K562 (cell line): ENCODE data around the gene LDB2. TPM values are rescaled to one million over a fixed set of nuclear protein-coding genes. Genes with fewer than 3 reads are reported as not detected.

ENCODE experiments used
- ATAC-seq: fragments of 200-7000 bp; cut with Tn5 transposase; 3 replicates; pipeline ENCODE4 v1.9.1; 2020; ENCODE audit warnings: moderate library complexity
- BruUV-seq: library from RNA; stranded (reverse); fragments of 400-500 nt; replicated peaks from 2 replicates; lab custom pipeline; 2021; lab: Mats Ljungman, UMichigan
- CTCF ChIA-PET: fragments of 300-600 bp; formaldehyde crosslinking; extraction: SDS; loops from one replicate; lab custom pipeline; 2021; ENCODE audit warnings: low intra/inter-chr PET ratio; lab: Yijun Ruan, JAX
- POLR2A ChIA-PET: fragments of 300-600, 350-650 bp; sonication (Branson Sonifier 250); formaldehyde crosslinking; extraction: SDS; loops from one replicate; lab custom pipeline; 2021; ENCODE audit warnings: antibody characterized with exemption, inconsistent platforms; lab: Yijun Ruan, JAX
- DNase-seq, 4 experiments: peaks; one replicate each; pipeline versions ENCODE4 v3.0.0 to v3.0.0-alpha.2; 2011 to 2018; ENCODE audit warnings: low spot score in 3 of 4, mixed read lengths in 3 of 4; ENCODE audit errors: extremely low read depth in 1 of 4
- FAIRE-seq: peaks from 2 replicates; lab custom pipeline; 2011; peaks lifted over from hg19 to GRCh38; lab: Jason Lieb, UNC
- H2AFZ ChIP-seq: 2 replicates; pipeline ENCODE4 v1.6.0; 2011; ENCODE audit warnings: low read depth, low read length, control low read depth, inconsistent platforms
- H3K27ac ChIP-seq: fragments of 200-600 bp; 3 replicates; pipeline ENCODE4 v1.8.0; 2011; ENCODE audit warnings: low read depth, mild to moderate bottlenecking, control low read depth, inconsistent platforms, low read length, moderate library complexity, mixed read lengths; ENCODE audit errors: extremely low read depth
- H3K27me3 ChIP-seq, 2 experiments: fragments of 300-600 bp in 1 of 2; 2 replicates in 1 of 2; 3 replicates in 1 of 2; pipeline versions ENCODE4 v1.6.0 to v1.8.0; 2011; ENCODE audit warnings: inconsistent platforms in 2 of 2, low read length in 2 of 2, mild to moderate bottlenecking in 1 of 2, mixed read lengths in 1 of 2, moderate library complexity in 1 of 2; ENCODE audit not compliant: control insufficient read depth in 2 of 2, insufficient read depth in 2 of 2
- H3K36me3 ChIP-seq: fragments of 300-600 bp; 3 replicates; pipeline ENCODE4 v1.8.0; 2011; ENCODE audit warnings: mild to moderate bottlenecking, low read length, inconsistent platforms; ENCODE audit not compliant: control insufficient read depth, insufficient read depth
- H3K4me1 ChIP-seq, 2 experiments: fragments of 200-600 bp in 1 of 2; replicated peaks in 1 of 2; 2 replicates in 1 of 2; 3 replicates in 1 of 2; pipeline versions ENCODE4 v1.5.1 to v1.8.0; 2011; ENCODE audit warnings: inconsistent platforms in 2 of 2, low read length in 2 of 2, mild to moderate bottlenecking in 1 of 2, mixed read lengths in 1 of 2, moderate library complexity in 1 of 2; ENCODE audit not compliant: control insufficient read depth in 2 of 2, insufficient read depth in 2 of 2
- H3K4me2 ChIP-seq: 2 replicates; pipeline ENCODE4 v1.6.1; 2011; ENCODE audit warnings: low read length, control low read depth, inconsistent platforms, mixed read lengths; ENCODE audit not compliant: insufficient read depth
- H3K4me3 ChIP-seq: fragments of 200-600 bp; sonication (generic), shearing (Covaris generic); 2 replicates; pipeline ENCODE4 v1.5.1; 2016; ENCODE audit warnings: control low read depth, inconsistent platforms
- H3K79me2 ChIP-seq: fragments of 200-600 bp; 3 replicates; pipeline ENCODE4 v1.8.0; 2011; ENCODE audit warnings: low read length, inconsistent platforms; ENCODE audit not compliant: control insufficient read depth, insufficient read depth
- H3K9ac ChIP-seq, 2 experiments: 2 replicates each; pipeline versions ENCODE4 v1.6.0 to v1.6.1; 2011; ENCODE audit warnings: low read depth in 2 of 2, low read length in 2 of 2, control low read depth in 1 of 2, inconsistent platforms in 1 of 2, mild to moderate bottlenecking in 1 of 2, mixed read lengths in 1 of 2; ENCODE audit not compliant: insufficient read depth in 1 of 2
- H3K9me1 ChIP-seq: one replicate; pipeline ENCODE4 v1.6.0; 2011; ENCODE audit warnings: inconsistent platforms, mild to moderate bottlenecking, low read length, moderate library complexity; ENCODE audit not compliant: control insufficient read depth, insufficient read depth
- H3K9me3 ChIP-seq: replicated peaks from 2 replicates; pipeline ENCODE4 v1.5.1; 2011; ENCODE audit warnings: low read depth, low read length, inconsistent platforms; ENCODE audit not compliant: control insufficient read depth, insufficient read depth
- H4K20me1 ChIP-seq: replicated peaks from 2 replicates; pipeline ENCODE4 v1.6.1; 2011; ENCODE audit warnings: low read length, inconsistent platforms, mixed read lengths; ENCODE audit not compliant: control insufficient read depth, insufficient read depth
- CBX8 ChIP-seq: fragments of 200-600 bp; sonication (generic); IDR thresholded peaks from 2 replicates; pipeline ENCODE4 v1.6.1; 2012; ENCODE audit warnings: borderline replicate concordance, mixed run types, low read depth, mild to moderate bottlenecking, moderate library complexity, mixed read lengths, low read length, control low read depth, inconsistent platforms; ENCODE audit not compliant: poor library complexity, severe bottlenecking; ENCODE audit errors: extremely low read depth
- POLR3A ChIP-seq: IDR thresholded peaks from 2 replicates; pipeline ENCODE4 v1.6.1; 2011; ENCODE audit warnings: borderline replicate concordance, mild to moderate bottlenecking, moderate library complexity; ENCODE audit not compliant: insufficient read length, insufficient read depth; ENCODE audit errors: extremely low read depth
- SUPT5H ChIP-seq: fragments of 450-650 bp; IDR thresholded peaks from 2 replicates; pipeline ENCODE4 v1.6.1; 2016
- TAF9B ChIP-seq: fragments of 450-650 bp; IDR thresholded peaks from 2 replicates; pipeline ENCODE4 v1.6.1; 2018; ENCODE audit warnings: mild to moderate bottlenecking; ENCODE audit not compliant: partially characterized antibody
- WHSC1 ChIP-seq: IDR thresholded peaks from one replicate; pipeline ENCODE4 v1.6.1; 2012; ENCODE audit warnings: low read length, control low read depth, inconsistent platforms
- ZNF347 ChIP-seq: fragments of 450-650 bp; formaldehyde crosslinking; IDR thresholded peaks from 2 replicates; pipeline ENCODE4 v1.4.0; 2020; ENCODE audit warnings: low read depth, mild to moderate bottlenecking, moderate library complexity
- ZNF436 ChIP-seq: fragments of 250-450, 450-650 bp; sonication (Bioruptor Pico); formaldehyde crosslinking; IDR thresholded peaks from 2 replicates; pipeline ENCODE4 v1.7.0; 2020; ENCODE audit warnings: mild to moderate bottlenecking
- WGBS: fragments of 100-300 bp; shearing (Covaris generic); methylation state at CpG from one replicate; pipeline ENCODE4 v1.1.6; 2016; ENCODE audit warnings: low coverage, mixed read lengths; ENCODE audit not compliant: insufficient coverage; ENCODE audit errors: missing lambda C conversion rate; 5-methylcytosine and 5-hydroxymethylcytosine counted together
- in situ Hi-C: fragments of 300-500 bp; cut with MboI; formaldehyde crosslinking; loops from 4 replicates; pipeline ENCODE4 v1.15.0; 2018; ENCODE audit warnings: inconsistent platforms, mixed read lengths
- intact Hi-C: fragments of 100-400 bp; cut with micrococcal nuclease; formaldehyde crosslinking; loops from 2 replicates; pipeline ENCODE4 v1.14.2; 2022
- polyA plus RNA-seq, 8 experiments: library from polyadenylated mRNA; depleted of rRNA in 4 of 8; stranded (reverse) in 5 of 8; unstranded in 3 of 8; fragments of >200 nt; fragmentation: Nextera tagmentation in 2 of 8; fragmentation: Illumina TruSeq in 1 of 8; extraction: Ambion mirVana in 2 of 8; extraction: Trizol in 1 of 8; gene quantifications; 2 replicates each; pipeline versions ENCODE4 v1.2.1 to v1.2.3, GENCODE V29; 2011 to 2014; ENCODE audit warnings: inconsistent platforms in 1 of 8, missing spikeins in 1 of 8
- total RNA-seq, 7 experiments: library from RNA; depleted of rRNA in 6 of 7; stranded (reverse); fragments of >200 nt in 6 of 7; fragmentation: Illumina TruSeq in 2 of 7; extraction: Trizol in 2 of 7; gene quantifications; 2 replicates each; pipeline versions ENCODE4 v1.2.1 to v1.2.3, GENCODE V29; 2011 to 2021; ENCODE audit warnings: low replicate concordance in 1 of 7

Gene LDB2
- total and polyA plus RNA-seq, 9 of the 15 experiments (the other 6 are each of a cell fraction or from before 2014, with no cell fraction given) = 0.10 to 0.20 TPM; not detected in 7

GRCh38 chr4:16864199-16864598 lies 34.2 kb downstream of the LDB2 start:
- FAIRE-seq (no peak), ATAC-seq (no peak)
- CTCF ChIA-PET = no interaction called here
- H3K4me2 ChIP-seq = no peak overlapping the region
- no peak overlapping the region for H2AFZ ChIP-seq
- POLR2A ChIA-PET = no interaction called here
- no peak overlapping the region for H3K4me3 ChIP-seq
- H3K9me3 ChIP-seq = no peaks in the 10 kb centered on the region
- no peaks in the 10 kb centered on the region for H3K79me2 ChIP-seq
- no peak overlapping the region for H3K27ac ChIP-seq
- no peaks in the 10 kb centered on the region for H3K36me3 ChIP-seq
- no peaks in the 10 kb centered on the region for H4K20me1 ChIP-seq
- in situ Hi-C loops = no loop called here
- TF ChIP-seq ZNF436 (CRISPR knock-in tag) = no peak
- no peak for TF ChIP-seq ZNF347 (CRISPR knock-in tag)
- TF ChIP-seq POLR3A = no peak
- TF ChIP-seq WHSC1 = no peak
- TF ChIP-seq CBX8 = no peak
- TF ChIP-seq SUPT5H = no peak
- no peak for TF ChIP-seq TAF9B
- TF ChIP-seq, all 486 proteins: peak for 0
- no peak overlapping the region for H3K9ac ChIP-seq
- no peaks in the 10 kb centered on the region for H3K4me1 ChIP-seq
- no TSS peak for BruUV-seq
- no peak for DNase-seq
- intact Hi-C loops = no loop called here
- WGBS = 0% methylated on average over 2 of the region's 2 CpGs
- H3K27me3 ChIP-seq = no peaks in the 10 kb centered on the region
- no peaks in the 10 kb centered on the region for H3K9me1 ChIP-seq
